GM18505 (cell line): ENCODE measurements around the gene AFP.

Source experiments
- ATAC-seq: cut with Tn5 transposase; IDR thresholded peaks from one replicate; pipeline ENCODE4 v1.9.1; 2021; ENCODE audit not compliant: unreplicated experiment
- POLR2A ChIP-seq: IDR thresholded peaks from 4 replicates; pipeline ENCODE4 v1.6.1; 2011; ENCODE audit warnings: borderline replicate concordance; ENCODE audit not compliant: insufficient read depth, insufficient read length; ENCODE audit errors: extremely low read depth

AFP gene

GRCh38 chr4:73409012-73409862 is 26.8 kb upstream of the AFP start:
- no peak for TF ChIP-seq POLR2A
- ATAC-seq = no peak

- no peak for ATAC-seq
- no peak for TF ChIP-seq POLR2A
Observed at GRCh38 chr4:73409978-73410548, 26.0 kb upstream of the AFP start.

GRCh38 chr4:73410916-73411730 is 24.9 kb upstream of the AFP start:
- ATAC-seq = no peak
- TF ChIP-seq POLR2A = no peak

- no peak for TF ChIP-seq POLR2A
- ATAC-seq = no peak
Observed at GRCh38 chr4:73411731-73412414, 24.1 kb upstream of the AFP start.

- no peak for ATAC-seq
- no peak for TF ChIP-seq POLR2A
Observed at GRCh38 chr4:73413294-73413755, 22.7 kb upstream of the AFP start.

- no peak for TF ChIP-seq POLR2A
- ATAC-seq = no peak
Observed at GRCh38 chr4:73414936-73415271, 21.1 kb upstream of the AFP start.

GRCh38 chr4:73415807-73416238 is 20.2 kb upstream of the AFP start:
- ATAC-seq = no peak
- no peak for TF ChIP-seq POLR2A

- no peak for ATAC-seq
- no peak for TF ChIP-seq POLR2A
Observed at GRCh38 chr4:73416423-73417087, 19.5 kb upstream of the AFP start.

GRCh38 chr4:73417342-73417741 is 18.7 kb upstream of the AFP start:
- no peak for ATAC-seq
- TF ChIP-seq POLR2A = no peak

- TF ChIP-seq POLR2A = no peak
- ATAC-seq = no peak
Observed at GRCh38 chr4:73417973-73418372, 18.0 kb upstream of the AFP start.

- no peak for TF ChIP-seq POLR2A
- no peak for ATAC-seq
Observed at GRCh38 chr4:73418677-73419076, 17.3 kb upstream of the AFP start.
